NCI-H1417 treated with DMSO at 0.1 percent for 48 hours (cell line): Measurements from ENCODE around the gene ABCG4.
A peak's percentile ranks its signal among the peaks of the same experiment; 100 is the strongest.
"Not testable (repeated sequence)": the region's sequence is repeated elsewhere in the genome, so short reads cannot be mapped to it uniquely, and the experiment has no call there.

Experiments
- DNase-seq: peaks from one replicate; lab custom pipeline; 2025; lab: John Stamatoyannopoulos, UW

Gene ABCG4

GRCh38 chr11:119115484-119116234, 33.2 kb upstream of the ABCG4 start:
- DNase-seq, result no peak

DNA sequence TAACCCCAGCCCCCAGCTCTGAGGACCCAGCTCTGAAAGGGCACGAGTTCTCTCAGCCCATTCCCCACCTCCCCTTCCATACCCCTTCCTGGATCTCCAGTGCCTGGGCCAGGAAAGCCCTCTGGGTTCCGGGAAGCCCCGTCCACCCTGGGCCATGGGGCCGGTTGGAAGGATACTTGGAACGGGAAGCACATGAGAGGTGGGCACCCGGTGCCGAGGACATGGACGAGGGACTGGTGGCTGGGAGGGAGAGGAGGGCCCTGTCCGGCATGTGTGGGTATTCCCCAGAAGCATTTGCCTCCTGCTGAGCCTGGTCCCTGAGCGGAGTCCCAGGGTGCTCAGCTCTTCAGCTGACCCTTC, 32.6 kb upstream of the ABCG4 start:
- no peak for DNase-seq

GRCh38 chr11:119116601-119117000, 32.3 kb upstream of the ABCG4 start:
- no peak for DNase-seq

- DNase-seq, result no peak
These were observed 31.7 kb upstream of the ABCG4 start for GRCh38 chr11:119117004-119117706.

GRCh38 chr11:119118227-119118626, 30.6 kb upstream of the ABCG4 start:
- DNase-seq, result no peak

GRCh38 chr11:119118946-119119345, 29.9 kb upstream of the ABCG4 start:
- no peak for DNase-seq

DNA sequence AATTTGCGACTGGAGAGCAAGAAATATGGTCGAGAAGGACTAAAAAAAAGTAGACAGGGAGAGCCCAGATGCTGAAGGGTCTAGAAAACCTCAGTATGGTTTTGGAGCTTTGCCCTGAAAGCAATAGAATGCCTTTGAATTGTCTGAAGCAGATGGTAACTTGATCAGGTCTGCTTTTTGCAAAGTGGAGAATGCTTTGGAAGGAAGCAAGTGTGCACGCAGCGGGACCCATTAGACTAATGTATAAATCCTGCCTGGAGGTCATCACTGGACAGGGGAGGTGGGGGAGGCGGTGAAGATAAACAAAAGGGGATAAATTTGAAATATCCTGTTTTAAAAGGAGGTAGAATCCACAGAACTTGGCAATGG, 28.2 kb upstream of the ABCG4 start:
- no peak for DNase-seq

DNA sequence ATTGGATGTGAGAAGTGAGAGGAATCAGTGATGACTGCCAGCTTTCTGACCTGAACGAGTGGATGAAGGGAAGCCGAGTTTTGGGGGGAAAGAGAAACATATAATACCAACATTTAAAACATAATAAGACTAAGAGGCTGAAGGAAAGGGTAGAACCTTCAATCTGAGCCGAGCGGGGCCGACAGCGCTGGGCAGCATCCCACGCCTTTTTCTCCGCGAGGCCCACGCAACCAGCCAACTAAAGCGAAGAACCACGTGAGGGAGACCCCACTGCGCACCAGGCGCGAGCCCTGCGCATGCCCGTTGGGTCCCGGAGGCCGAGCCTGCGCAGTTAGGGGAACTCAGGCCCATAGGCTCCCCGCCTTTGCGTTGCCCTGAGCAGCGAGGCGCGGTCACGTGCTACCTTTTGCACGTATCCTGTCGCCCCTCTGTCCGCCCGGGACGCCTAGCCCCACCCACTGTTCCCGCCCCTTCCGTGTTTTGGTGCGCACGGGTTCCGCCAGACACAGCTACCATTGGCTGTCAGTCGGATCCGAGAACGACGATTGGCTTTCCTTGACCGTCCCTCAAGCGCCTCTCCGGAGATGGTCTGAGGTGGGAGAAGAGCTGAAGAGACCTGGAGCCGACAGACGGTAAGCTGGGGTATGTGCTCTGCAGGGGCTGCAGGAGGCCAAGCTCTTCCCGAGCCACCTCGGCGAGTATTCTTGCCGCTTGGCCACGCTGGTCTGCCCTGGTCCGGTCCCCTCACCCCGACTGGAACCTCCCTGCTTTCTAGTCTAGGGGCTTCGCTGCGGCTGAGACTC, 27.6 kb upstream of the ABCG4 start, which contains the start of gene HINFP:
Gene HINFP (plus strand): TSS at position 573 of the 803 bp plus-strand sequence. CDS start 5,365 bp downstream, outside the sequence.
- DNase-seq, result peak; percentile 94

DNA sequence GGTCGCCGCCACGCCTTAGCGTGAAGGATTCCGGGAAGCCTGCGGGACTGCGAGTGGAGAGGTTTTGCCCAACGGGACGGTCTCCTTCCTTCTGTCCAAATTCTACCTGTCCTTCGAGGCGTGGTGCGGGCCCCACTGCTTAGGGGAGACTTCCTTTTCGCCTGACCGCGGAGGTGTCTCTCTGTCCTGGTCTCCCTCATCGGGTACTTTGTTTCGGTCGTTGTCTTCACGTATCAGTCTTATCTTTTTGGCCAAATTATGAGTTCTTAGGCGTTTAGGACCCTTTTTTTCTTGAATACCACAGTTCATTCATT, 27.1 kb upstream of the ABCG4 start:
- no peak for DNase-seq

DNA sequence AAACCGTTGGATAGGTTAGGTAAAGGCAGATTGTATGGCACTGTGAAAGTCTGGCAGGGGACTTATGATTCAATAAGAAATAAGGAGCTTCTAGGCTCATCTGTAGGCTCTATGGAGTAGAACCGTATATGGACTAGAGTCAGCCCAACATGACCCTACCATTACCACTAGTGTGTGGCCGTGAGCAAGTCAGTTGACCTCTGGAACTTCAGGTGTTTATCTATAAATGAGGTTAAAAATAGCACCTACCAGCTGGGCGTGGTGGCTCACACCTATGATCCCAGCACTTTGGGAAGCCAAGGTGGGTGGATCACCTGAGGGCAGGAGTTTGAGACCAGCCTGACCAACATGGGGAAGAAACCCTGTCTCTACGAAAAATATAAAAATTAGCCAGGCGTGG, 23.0 kb upstream of the ABCG4 start:
- no peak for DNase-seq

DNA sequence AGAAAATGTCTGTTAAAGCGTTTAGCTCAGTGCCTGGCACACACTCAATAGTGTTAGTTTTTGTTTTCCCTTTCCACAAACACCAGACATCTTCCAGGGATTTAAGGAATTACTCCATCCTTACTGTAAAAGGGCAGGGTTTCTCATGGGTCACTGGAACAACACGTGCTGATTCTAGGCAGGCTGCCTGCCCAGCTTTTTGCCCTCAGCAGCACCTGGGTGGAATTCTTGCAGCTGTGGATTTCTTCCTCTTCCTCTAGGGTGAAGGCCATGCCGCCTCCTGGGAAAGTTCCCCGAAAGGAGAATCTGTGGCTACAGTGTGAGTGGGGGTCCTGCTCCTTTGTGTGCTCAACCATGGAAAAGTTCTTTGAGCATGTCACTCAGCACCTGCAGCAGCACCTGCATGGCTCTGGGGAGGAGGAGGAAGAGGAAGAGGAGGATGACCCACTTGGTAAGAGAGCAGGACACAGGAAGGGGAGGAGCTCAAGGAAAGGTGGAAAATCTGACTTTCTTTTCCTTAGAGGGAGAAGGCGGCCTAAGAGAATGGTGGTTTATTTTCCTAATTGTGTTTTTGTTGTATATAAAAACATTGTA, 22.1 kb upstream of the ABCG4 start:
- DNase-seq, result no peak

DNA sequence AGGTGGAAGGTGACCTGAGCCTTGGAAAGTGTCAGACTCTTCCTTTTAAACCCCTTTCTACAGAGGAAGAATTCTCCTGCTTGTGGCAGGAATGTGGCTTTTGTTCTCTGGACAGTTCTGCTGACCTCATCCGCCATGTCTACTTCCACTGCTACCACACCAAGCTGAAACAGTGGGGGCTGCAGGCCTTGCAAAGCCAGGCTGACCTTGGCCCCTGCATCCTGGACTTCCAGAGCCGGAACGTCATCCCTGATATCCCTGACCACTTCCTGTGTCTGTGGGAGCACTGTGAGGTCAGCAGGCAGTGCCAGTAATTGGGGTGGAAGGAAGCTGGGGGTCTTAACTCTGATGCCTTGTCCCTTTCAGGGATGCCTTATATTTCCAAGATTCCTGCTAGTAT, 18.2 kb upstream of the ABCG4 start:
- DNase-seq, result no peak

DNA sequence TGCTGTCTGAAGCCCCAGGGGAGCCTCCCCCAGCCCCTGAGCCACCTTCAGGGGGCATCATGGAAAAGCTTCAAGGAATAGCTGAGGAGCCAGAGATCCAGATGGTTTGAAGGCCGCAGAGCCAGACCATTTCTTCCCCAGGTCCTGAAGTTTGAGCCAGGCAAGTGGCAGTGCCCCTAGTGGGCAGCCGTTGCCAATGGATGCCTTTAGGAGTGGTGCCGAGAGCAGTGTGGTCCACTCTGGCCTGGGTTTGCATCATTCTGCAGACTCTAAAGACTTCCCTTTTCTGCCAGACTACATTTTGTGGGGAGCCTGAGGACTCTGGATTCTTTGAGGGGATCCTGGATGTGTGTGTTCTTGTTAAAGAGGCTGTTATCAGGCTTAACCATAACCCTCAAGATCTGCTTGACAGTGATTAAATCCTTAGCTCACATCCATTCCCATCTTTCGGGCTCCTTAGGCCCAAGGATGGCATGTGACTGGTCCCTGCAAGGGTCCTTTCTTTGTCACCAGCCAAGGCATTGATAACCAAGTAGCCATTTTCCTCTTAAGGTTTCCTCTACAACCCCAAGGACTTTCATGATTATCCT, 14.4 kb upstream of the ABCG4 start:
- no peak for DNase-seq

GRCh38 chr11:119139276-119139675, 9.6 kb upstream of the ABCG4 start:
- not testable (repeated sequence) for DNase-seq

- peak; percentile 11 for DNase-seq
These were observed 3.9 kb upstream of the ABCG4 start for GRCh38 chr11:119144825-119145486.

DNA sequence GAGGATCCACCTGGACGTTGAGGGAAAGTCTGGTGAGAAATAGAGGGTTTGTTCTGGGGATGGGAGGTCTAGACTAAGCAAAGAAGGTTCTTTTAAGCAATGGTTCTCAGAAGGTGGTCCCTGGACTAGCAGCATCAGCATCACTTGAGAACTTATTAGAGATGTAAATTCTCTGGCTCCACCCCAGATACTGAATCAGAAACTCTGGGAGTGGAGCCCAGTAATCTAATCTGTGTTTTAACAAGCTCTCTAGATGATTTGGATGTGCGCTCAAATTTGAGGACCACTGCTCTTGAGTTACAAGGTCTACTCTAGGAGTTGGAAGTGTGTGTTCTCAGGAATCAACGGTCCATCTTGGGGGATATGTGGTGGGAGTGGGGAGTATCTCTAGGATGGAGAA, 3.3 kb upstream of the ABCG4 start:
- DNase-seq, result no peak

- no peak for DNase-seq
These were observed 1.1 kb upstream of the ABCG4 start for GRCh38 chr11:119147604-119148333.

DNA sequence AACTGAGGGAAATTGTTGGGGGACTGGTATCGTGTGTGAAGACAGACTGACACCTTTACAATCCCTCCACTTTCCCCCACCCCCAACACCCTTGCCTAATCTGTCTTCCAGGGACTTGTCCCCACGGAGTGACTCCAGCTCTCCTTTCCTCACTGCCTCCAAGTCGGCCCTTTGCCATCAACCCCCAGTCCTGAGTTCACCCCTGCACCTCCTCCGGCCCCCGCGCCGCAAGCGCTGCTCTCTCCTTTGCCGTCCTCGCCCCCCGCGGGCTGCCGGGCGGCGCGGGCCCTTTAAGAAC, 183 bp upstream of the ABCG4 start:
- DNase-seq, result no peak

DNA sequence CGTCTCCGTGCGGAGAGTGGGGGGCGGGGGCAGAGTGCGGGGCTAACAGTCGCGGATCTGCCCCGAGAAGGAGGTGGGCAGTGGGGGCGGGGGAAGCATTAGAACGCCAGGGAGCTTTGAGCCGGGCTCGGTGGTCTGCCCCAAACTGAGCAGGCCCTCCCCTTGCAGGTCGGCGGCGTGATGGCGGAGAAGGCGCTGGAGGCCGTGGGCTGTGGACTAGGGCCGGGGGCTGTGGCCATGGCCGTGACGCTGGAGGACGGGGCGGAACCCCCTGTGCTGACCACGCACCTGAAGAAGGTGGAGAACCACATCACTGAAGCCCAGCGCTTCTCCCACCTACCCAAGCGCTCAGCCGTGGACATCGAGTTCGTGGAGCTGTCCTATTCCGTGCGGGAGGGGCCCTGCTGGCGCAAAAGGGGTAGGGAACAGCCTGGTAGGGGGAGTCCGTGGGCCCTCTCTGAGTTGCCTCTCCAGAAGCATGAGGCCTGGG, 979 bp downstream of the ABCG4 start:
- DNase-seq, result no peak

DNA sequence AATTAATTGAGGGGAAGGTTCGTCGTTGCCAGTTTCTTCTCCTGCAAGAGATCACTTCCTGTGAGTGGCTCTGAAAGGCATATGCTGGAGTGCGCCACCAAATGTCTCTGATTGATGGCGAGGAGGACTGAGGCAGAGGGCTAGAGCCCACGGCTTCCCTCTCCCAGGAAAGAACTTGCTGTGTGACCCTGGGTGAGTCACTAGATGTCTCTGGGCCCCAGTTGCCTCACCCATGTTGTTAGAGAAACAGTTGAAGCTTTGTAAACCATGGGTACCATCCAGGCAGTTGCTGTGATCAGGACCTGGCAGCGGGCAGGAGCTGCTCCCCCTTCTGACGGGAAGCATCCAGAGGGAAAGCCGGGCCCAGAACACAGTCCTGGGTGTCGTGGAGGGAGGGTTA, 3.2 kb downstream of the ABCG4 start:
- DNase-seq, result no peak

DNA sequence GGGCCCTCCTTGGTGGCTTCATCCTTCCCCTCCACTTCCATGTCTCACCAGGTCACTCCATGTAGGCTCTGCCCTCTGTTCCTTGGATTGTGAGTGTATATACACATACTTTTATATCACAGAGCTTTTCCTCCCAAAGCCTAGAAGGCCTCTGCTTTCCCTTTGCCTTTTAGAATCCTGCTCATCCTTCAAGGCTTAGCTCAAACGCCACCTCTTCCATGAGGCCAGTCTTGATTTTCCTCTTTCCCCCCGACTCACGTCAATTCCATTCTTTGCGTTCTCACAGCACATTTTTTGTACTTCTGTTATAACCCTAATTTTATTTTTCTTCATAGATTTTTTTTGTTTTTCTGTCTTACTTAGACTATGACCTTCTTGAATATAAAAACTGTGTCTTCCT, 3.8 kb downstream of the ABCG4 start:
- DNase-seq, result no peak
